Stimulated activated CD4-positive, alpha-beta T cell treated with anti-CD3 and anti-CD28 coated beads, Interleukin-12 subunit alpha, Interleukin-12 subunit beta, amount 100 ng/mL, for 48 hours (primary cell): Measurements from ENCODE around the gene STAP2.

Source experiments
- DNase-seq, 3 donors: peaks; one replicate each; pipeline ENCODE4 v3.0.0-alpha.2; 2020; ENCODE audit warnings: low read depth in 2 of 3, low spot score in 1 of 3

STAP2 gene

DNA sequence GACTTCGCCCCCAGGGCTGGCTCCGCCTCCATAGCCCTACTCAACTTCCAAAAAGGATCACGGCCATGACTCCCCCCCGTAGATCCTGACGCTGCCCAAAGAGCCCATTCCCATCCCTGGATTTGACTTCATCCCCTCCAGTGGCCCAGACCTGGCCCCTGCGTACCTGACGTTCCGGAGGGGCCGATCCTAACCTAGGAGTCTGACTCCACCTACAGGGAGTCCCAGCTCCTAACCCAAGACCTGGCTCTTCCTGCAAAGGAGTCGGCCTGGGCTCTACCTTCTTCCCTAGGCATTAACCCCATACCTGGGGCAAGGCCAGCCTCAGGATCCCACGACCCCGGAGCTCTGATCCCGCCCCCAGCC, 10.8 kb downstream of the STAP2 start:
- no peak for DNase-seq

DNA sequence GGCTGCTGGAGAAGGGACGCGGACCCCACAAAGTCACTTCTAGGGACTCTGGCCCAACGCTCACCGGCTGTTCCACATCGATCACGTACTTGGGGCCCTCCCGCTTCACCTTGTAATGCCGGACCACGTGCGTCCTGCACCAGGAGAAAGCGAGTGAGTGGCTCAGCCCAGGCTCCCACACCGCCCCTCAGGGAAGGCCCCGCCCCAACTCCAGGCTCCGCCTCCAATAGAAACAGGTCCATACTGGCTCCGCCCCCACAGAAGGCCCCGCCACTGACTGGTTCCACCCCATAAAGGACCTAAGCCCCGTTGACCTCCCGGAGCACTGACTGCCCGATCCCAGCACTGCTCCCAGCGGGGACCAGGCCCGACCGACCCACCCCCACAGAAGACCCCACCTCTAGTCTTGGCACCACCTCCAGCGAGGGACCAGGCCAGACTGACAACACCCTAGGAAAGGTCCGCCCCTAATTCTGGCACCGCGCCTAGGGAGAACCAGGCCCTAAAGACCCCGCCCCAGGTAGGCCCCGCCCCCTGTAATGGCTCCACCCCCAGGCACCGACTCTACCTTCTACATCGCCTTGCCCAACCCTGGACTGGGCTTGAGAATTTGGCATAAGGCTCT, 11.3 kb downstream of the STAP2 start:
- peak; percentile 59 to 86 (median 80) for DNase-seq

DNA sequence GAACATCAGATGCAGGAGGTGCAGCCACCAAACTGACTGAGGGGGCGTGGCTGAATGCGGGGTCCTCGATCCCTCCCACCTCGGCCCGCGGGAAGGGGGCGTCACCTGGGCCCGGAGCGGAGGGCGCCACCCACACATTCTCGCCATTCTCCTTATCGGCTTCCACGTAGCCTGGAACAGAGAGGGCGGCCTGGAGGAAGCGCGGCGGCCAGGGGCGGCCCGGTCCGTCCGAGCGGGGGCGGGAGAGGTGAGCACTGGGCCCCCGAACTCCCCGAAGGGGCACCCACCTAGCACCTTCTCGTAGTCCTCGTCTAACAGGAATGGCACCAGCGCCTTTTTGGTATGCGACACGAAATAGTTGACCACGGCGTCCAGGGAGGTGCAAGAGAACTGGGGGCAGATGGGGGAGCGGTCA, 11.8 kb downstream of the STAP2 start:
- DNase-seq: no peak

DNA sequence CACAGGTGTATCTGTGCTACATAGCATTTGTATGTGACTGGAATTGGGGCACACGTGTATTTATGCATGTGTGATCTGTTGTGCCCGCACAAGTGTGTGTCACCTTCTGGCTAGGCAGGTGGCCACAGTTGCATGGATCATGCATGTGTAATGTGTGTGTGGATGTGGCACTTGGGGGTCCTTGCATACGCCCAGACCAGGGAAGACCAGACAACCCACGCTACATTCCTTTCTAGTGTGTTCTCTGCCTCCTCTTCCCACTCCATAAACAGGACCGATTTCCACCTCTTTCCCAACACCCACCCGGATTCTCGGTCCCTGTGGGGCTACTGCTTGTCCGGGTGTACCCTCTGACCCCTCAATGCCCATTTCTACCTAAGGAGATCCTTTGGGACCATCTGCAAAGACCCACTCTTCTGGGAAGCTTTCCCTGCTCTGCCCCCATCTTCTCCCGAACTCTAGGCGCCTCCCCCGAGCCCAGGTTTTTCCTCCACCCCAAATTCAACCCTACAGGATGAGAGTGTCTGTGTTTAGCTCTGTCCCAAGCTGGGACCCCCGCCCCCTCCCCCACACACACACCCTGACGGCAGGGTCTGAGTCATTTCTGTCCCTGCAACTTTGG, 12.3 kb downstream of the STAP2 start:
- no peak for DNase-seq

DNA sequence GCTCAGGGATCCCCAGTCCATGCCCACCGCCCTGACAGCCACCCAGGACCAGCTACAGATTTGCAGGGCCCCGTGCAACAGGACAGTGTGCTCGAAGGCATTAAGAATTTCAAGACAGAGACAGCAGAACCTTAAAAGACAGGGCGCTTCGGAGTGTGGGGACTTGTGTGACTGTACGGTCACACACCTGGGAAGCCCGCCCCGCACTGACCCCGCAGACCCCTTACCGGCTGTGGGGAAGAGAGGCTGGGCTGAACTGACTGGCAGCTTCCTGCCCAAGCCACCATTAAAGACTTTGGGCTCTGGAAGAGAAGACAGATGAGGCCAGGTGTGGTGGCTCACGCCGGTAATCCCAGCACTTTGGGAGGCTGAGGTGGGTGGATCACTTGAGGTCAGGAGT, 14.4 kb downstream of the STAP2 start:
- no peak for DNase-seq

DNA sequence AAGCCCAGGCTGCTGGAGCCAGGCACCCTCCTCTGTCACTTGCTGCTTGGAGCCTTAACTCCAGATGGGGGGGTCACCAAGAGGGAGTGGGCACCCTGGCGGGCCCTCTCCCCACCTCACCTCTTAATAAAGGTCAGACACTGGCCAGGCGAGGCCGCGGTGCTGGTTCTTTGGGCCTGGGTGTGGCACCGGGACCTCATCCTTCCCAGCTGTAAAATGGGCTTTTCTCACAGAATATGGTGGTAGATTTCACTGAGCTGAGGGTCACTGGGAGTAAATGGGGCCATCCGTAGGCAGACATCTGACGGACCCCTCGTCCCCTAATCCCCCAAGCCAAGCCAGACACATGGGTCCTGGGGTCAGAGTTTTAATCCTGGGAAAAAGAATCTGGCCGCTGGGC, 14.9 kb downstream of the STAP2 start:
- DNase-seq: no peak

DNA sequence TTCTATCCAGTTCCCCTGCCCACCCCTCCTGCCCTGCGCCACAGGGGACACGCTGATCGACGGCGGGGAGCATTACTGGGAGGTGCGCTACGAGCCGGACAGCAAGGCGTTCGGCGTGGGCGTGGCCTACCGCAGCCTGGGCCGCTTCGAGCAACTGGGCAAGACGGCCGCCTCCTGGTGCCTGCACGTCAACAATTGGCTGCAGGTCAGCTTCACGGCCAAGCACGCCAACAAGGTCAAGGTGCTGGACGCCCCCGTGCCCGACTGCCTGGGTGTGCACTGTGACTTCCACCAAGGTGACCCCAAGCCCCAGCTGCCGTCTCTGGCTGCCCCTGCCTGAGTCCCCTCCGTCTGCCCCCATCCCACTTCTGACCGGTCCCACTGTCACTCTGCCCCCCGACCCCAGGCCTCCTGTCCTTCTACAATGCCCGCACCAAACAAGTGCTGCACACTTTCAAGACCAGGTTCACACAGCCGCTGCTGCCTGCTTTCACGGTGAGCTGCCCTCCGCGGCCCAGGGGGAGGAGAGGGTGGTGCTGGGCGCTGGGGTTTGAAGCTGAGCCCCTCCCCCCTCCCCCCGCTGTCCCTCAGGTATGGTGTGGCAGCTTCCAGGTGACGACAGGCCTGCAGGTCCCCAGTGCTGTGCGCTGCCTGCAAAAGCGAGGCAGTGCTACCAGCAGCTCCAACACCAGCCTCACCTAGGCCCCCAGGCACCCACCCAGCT, 15.5 kb downstream of the STAP2 start:
- no peak for DNase-seq

DNA sequence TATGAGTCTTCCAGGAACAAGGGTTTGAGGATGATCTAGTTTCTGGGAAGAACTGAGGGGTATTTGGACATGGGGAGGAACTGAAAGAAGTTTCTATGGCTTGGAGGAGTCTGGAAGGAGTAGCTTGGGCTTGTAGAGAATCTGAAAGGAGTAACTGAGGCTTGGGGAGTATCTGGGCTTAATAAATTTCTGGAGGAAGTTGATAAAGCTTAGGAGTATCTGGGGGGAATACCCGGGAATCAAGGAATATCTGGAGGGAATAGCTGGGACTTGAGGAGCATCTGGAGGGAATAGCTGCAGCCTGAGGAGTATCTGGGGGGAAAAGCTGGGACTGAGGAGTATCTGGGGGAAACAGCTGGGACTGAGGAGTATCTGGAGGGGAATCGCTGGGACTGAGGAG, 18.2 kb downstream of the STAP2 start:
- no peak for DNase-seq

DNA sequence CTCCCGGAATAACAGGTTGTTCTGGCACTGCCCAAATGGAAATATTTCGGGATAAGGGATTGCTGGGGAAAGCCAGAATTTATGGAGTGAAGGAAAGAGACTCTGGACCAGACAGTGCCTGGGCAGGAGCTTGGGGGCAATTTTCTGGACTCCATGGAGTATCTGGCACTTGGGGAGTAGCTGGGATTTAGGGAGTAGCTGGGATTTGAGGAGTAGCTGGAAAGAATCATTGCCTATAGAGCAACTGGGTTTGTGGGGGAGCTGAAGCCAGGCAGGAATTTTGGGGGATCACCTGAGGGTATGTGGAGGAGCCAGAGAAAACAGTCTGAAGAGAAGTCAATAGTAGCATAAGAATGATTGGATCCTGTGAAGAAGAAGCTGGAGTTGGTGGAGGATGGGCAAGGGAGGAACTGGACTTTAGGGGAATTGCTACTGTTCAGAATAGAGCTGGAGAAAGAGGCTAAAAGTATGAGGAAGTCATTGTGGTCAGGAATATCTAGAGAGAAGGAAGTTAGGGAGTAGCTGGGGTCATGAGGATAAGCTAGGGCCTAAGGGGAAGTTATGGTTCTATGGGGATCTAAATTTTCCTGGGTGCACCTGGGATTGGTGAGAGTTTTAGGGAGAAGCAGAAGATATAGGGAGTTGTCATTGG, 19.4 kb downstream of the STAP2 start:
- DNase-seq: no peak

DNA sequence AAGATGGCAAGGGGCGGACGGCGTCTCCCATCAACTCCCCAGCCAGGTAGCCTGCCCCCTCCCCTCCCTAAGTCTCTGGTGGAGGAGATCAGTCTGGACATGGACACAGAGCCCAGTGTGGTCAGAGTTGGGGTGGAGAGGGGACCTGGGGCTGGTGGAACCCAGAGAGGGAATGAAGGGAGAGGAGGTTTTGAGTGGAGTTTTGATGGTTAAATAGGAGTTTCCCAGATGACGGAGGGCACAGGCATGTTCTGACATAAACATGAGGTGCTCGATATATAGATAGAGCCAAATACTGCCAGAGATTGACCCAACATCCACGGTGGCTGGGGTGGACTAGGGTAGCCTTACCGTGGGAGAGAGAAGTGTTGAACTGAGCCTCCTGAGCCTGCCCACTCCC, 20.2 kb downstream of the STAP2 start:
- DNase-seq: no peak

DNA sequence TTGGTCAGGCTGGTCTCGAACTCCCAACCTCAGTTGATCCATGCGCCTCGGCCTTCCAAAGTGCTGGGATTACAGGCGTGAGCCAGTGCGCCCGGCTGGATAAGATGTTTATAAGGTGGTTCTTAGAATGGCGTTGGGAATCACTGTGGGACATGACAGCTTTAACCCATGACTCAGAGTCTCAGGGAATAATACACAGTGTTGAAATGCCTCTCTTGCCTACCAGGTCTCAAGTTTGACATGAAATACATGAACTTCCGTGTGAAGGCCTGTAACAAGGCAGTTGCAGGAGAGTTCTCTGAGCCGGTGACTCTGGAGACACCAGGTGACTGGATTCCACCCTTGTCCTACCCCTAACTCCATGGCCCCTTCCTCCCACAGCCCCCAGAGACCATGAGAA, 21.7 kb downstream of the STAP2 start:
- DNase-seq: no peak

DNA sequence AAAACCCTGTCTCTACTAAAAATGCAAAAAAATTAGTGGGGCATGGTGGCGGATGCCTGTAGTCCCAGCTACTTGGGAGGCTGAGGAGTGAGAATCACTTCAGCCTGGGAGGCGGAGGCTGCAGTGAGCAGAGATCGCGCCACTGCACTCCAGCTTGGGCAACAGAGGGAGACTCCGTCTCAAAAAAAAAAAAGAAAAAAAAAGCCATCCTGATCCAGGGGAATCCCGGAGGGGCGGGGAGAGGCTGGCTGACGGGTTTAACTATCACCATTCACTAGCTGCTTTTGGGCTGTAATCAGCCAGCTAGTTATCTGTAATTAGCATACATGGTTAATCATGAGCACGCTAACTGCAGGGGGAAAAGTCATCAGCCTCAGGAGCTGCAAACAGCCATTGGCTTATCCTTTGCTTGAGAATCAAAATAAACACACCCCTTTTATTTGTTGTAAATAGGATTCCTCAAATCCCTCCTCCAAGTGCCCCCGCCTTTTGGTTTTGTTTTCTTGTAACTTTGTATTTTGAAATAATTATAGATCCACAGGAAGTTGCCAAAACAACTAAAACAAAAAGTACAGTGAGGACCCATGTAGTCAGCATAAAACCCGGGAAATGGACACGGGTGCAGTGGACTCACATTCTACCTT, 24.7 kb downstream of the STAP2 start:
- DNase-seq: no peak

DNA sequence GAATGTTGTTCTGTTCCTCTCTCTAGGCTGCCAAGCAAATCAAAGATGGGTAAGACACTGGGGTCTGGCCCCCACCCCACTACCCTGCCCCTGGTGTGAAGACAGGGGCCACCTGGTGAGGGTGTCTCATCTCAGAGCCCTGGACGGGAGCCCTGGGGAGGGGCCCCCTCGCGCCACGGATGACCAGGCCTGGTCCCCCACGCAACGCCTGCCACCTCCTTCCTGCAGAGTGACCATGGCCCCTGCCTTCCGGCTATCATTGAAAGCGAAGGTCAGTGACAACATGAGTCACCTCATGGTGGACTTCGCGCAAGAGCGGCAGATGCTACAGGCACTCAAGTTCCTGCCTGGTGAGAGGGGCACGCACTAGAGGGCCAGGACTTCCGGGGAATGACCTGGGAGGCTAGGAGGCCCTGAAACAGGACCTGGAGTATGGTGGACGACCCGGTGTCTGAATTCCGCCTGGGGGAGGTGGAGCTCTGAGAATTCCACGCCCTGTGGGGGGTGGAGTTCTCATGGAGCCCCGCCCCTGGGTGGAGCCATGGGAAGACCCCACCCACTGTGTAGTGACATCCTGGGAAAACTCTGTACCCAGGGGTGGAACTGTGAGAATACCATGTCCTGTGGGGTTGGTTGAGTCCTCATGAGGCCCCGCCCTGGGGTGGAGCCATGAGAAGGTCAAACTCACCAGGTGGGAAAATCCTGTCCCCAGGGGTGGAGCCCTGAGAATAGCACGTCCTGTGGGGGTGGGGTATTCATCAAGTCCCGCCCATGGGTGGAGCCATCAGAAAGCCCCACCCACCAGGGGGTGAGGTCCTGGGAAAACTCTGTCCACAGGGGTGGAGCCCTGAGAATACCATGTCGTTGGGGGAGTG, 28.1 kb downstream of the STAP2 start:
- no peak for DNase-seq

DNA sequence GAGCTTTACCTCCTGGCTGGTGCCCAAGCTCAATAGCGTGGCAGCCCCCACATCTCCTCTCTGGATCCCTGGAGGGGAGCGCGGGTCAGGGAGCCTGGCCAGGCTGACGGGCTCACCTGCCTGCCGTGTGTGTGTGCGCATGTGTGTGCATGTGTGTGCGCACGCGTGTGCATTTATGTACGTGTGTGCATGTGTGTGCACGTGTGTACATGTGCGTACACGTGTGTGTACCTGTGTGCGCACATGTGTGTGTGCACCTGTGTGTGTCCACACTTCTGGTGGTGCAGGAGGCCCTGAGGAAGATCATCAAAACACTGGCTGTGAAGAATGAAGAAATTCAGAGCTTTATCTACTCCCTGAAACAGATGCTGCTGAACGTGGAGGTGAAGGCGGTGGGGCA, 33.0 kb downstream of the STAP2 start:
- no peak for DNase-seq

DNA sequence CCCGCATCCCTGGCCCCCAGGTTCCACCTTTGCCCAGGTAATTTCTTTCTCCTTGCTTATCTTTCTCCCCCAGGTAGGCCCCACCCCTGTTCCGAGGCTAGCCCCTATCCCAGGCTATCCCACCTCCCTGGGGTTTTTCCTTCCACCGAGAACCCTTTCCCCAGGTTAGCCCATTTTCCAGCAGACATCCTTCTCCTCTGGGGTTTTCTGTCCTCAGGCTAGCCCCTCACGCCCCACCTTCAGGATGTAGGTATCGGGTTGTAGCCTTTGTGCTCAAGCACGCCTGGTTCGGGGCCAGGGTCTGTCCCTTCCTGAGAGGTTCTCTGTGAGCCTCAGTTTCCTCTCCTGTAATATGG, 33.4 kb downstream of the STAP2 start:
- no peak for DNase-seq

DNA sequence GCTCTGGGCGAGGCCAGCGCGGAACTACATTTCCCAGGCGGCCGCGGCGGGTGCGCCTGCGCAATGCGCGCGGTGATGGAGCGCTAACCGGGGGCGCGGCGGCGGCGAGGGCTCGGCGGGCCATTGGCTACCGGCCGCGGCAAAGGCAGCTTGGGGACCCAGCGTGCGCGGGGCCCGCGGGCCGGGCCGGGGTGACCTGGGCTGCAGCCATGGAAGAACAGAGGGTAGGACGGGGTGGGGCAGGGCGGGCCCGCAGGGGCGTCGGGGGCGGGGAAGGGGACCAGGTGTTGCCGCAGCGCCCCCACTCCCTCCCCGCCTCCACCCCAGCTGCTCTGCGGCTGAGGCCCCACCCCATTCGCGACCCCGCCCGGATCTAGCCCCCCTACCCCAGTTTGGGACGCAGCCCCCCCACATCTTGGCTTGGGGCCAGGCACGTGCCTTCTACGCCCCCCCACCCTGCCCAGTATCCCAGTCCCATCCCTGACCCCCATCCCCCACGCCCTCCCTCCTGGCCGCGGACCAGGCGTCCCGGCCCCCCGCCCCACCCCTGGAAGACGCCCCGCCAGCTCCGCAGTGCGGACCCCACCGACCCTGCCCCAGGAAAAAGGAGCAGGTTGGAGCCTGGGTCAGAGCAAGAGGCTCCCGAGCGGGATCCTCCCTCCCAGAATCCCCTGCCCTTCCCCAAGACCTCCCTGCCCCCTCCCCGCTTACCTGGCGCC, 33.9 kb downstream of the STAP2 start, which contains the start of gene FSD1:
Gene FSD1 (plus strand): TSS at position 61 of the 719 bp plus-strand sequence. CDS start 149 bp downstream, at position 210.
- peak; percentile 60 to 78 (median 67) for DNase-seq

DNA sequence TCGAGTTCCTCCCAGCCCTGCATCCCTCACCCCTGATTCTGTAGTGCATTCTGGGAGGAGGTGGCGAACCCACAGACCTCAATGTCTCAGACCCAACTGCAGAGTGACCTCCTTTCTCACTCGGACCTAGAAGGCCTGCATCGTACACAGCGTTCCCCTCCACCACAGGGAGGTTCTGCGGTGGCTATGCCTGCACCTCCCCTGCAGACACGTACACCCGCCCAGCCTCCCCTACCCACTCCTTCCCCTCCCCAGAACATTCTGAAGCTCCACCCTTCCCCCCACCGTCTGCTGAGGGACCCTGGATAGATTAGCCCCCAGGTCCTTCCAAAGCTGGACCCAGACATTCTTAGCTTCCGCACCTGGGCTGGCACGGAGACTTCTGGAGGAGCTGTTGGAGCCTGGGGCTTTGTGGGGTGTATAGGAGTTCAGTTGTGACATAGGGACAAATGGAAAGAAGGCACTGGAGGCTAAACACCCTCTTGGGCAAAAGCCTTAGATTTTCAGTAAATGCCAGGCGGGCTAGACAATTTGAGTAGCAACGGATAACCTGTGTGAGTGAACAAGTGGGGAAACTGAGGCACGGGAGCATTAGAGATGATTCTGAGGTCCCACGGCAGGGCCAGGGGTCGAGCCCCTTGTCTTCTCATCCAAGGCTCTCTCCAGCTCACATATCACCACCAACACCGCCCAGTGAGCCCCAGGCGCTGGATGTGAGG, 34.6 kb downstream of the STAP2 start:
- no peak for DNase-seq

DNA sequence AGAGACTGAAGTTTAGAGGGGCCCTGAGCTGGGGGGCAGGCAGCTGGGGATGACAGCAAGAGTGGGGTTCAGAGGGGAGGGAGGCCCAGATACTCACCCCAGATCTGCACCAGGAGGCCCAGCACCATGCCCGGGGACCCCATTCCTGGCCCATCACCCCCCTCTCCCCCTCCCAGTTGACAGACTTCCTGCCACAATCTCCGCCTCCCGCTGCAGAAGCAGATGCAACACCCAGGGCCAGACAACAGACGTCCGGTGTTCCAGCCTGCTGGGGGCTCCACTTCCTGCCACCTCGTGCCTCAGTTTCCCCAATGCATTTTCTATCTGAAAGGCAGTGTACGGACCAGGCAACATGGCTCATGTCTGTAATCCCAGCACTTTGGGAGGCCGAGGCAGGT, 36.4 kb downstream of the STAP2 start, which contains the start of gene TMIGD2:
Gene TMIGD2 (minus strand): TSS at position 147 of the 398 bp plus-strand sequence. CDS start 4 bp downstream, at position 143.
- DNase-seq: no peak

DNA sequence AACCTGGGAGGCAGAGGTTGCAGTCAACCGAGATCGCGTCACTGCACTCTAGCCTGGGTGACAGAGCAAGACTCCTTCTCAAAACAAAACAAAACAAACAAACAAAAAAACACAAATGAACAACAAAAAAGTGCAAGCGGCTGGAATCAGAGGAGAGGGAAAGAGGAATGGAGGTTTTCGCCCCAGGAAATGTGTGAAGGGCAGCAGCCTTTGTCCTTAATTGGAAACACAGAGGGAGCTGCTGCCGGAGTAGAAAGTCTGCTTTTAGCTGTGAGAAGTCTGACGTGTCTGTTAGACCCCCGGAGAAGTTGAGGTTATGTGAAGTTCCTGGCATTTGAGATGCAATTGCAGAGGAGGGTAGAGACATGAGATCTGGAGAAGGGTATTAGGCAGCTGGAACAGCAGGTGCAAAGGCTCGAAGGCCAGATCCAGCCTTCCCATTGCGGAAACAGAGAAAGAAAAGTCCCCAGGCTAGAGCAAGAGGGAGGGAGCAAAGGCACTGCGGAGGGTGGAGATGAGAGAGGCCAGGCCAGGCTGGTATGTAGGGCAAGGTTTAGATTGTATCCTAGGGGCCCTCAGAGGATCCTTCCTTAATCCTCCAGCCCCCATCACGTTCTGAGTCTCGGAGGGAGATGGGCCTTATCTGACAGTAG, 36.9 kb downstream of the STAP2 start:
- DNase-seq: no peak
